Measurements from ENCODE around the gene KRTAP22-2.

Gene KRTAP22-2

DNA sequence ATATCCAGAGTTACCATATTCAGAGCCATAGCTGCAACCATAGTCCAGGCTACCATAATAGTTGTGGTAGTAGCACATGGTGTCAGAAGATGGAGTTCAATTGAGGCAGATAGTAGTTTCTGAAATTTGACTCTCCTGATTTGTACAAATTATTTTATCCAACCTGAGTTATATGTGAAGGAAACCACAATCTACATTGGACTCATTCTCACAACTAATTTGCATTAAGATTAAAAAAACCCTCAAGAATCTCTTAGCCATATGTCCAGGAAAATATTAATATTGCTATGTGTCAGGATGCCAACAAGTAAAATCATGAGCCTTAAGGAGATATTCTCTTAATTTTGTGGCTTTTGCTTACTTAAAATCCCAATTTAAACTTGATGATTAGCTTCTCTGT, at the start of gene KRTAP22-2:
TSS of gene KRTAP22-2 (minus strand) at position 101 of the 400 bp plus-strand sequence.
- DNase-seq, result no peak

DNA sequence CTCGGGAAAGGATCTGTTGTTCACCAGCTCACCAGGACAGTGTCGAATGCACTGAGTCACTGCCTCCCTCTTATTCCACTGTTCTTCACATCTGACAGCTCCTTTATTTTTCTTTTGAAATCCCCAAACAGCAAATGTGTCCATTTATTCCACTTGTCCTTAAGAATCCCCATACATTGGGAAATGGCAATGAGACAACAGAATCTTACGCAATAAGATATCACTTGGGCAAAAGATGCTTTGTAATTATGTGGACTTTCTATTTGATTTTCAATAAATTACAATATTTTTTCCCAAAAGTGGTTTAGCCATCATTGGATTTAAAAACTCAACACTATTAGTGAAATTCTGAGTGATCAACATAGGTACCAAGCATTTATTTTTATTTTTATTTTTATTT, 48.5 kb upstream of the KRTAP22-2 start:
- no peak for DNase-seq

DNA sequence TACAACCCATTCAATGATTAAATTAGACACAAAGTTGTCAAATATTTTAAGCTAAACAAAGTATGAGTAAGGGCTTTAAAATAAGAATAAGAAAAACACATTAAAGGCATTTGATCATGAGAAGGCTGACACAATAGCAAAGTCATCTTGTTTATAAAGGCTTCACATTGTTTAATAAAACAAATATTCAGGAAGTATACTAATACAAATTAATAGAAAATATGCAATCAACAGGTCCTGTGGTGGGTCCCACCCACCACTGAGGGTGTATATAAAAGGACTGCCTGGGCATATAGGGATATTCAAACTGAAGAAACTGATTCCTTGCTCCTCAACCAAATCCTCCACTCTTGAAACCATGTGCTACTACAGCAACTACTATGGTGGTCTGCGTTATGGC, 44.7 kb upstream of the KRTAP22-2 start, which contains the start of gene KRTAP20-2:
TSS of gene KRTAP20-2 (plus strand) at position 301 of the 400 bp plus-strand sequence. CDS start at position 359, 58 bp downstream.
- no peak for DNase-seq

DNA sequence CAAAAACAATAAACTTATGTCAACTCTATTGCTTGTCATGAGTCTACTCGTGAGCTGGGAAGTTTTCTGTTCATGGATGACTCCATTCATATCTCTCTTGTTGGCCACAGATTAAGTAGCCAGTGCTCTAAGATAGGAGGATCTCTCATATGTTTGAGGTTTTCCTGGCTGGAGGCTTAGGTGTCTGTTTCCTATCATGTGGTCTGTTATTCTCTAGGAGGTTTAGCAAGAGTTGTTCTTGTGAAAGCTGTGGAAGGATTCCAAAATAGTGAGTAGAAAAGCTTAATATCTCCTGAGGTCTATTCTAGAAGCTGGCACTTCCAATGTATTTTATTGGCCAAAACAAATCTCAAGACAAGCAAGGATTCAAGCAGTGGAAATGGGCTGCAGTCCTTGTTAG, 39.0 kb upstream of the KRTAP22-2 start:
- no peak for DNase-seq

DNA sequence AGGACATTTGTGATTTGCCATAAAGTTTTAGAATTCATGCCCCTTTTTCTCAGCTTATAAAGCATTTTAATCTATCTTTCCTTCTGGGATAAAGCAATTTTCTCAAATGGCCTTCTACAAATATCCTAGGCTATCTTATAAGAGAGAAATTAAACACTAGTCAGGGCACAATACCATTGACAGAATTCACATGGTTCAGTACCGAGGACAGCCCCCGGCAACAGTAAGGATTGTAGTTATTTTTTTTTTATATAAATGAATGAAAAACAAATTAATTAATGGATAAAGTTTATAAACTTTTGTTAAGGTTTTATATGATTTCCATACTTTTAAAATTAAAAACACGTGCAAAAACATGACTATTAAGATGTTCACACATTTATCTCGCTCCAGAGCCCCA, 37.9 kb upstream of the KRTAP22-2 start:
- no peak for DNase-seq

DNA sequence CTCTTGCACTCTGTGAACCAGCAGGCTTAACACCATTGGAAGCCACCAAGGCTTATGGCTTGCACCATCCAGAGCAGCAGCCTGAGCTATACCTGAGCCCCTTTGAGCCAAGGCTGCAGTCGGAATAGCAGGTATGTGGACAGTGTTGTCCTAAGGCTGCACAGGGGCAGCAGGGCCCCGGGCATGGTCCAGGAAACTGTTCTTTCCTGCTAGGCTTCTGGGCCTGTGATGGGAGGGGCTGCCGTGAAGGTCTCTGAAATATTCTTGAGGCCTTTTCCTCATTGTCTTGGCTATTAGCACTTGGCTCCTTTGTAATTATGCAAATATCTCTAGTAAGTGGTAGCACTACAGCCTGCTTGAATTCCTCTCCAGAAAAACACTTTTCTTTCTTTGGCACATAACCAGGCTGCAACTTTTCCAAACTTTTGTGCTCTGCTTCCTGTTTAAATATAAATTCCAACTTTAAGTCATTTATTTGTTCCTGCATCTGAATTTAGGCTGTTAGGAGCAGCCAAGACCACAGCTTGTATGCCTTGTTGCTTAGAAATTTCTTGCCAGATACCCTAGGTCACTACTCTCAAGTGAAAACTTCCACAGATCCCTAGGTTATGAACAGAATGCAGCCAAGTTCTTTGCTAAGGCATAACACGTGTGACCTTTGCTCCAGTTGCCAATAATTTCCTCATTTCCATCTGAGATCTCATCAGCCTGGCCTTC, 35.4 kb upstream of the KRTAP22-2 start:
- DNase-seq, result no peak

DNA sequence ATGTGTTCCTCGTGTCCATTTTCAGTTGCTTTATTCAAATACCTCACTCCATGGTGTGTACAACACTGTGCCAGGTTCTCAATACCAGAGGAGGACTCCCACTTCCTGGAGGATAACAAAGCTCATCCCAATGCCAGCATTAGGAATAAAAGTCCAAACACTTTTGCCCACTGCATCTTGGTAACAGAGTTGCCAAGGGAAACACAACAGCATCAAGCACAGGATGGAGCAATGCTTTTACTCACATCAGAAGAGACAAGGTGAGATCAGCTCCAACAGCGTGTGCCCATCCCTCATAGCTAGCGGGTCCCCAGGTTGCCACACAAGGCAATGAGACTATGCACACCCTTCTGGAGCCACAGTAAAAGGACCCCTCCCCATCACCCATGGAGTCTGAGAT, 33.2 kb upstream of the KRTAP22-2 start:
- DNase-seq, result no peak

DNA sequence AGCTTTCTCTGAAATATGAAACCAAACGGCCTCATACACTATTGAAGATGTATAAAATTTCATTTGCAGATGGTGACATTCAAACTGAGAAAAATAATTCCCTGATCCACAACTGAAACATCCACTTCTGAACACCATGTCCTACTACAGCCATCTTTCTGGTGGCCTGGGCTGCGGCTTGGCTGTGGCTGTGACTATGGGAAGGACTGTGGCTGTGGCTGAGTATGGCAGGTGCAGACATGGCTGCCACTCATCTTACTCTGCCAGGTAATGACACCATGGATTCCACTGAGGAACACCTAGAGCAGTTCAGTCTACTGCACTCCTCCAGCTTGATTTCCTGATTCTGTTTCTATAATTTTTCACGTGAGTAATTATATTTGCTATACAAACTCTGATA, 30.3 kb upstream of the KRTAP22-2 start, which contains the start of gene KRTAP20-4:
TSS of gene KRTAP20-4 (plus strand) at position 106 of the 400 bp plus-strand sequence.
- no peak for DNase-seq

DNA sequence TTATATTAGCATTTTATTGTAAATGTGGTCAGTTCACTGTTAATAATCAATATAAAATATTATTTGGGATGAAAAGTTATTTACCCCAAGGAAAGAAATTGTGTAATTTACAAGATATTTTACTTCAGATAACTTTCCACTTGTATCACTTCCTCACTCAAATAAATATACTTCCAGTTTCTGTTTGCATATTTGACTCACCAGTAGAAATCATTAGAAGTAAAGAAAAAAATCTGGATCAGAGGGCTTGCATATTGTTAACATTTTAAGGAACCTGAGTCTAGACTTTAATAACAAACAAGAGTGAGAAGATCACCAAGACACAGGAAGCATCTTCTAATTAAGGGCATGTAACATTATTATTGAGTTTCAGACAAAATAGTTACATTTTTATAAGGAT, 29.9 kb upstream of the KRTAP22-2 start:
- no peak for DNase-seq

DNA sequence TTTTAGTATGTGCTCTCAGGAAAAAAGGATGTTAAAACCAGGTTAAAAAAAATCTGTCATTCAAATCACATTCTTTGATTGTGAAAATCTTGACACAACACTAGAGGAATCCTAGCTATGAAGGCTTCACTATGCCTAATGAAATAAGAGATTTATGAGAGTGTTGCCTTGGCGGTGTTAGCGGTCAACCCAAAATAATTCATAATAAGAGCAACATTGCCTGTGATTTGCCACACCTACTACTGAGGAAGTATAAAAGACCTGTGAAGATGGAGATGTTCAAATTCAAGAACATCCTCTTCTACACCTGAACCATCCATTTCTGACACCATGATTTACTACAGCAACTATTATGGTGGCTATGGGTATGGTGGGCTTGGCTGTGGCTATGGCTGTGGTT, 25.9 kb upstream of the KRTAP22-2 start, which contains the start of gene KRTAP20-1:
TSS of gene KRTAP20-1 (plus strand) at position 301 of the 400 bp plus-strand sequence. CDS start at position 331, 30 bp downstream.
- DNase-seq, result no peak

DNA sequence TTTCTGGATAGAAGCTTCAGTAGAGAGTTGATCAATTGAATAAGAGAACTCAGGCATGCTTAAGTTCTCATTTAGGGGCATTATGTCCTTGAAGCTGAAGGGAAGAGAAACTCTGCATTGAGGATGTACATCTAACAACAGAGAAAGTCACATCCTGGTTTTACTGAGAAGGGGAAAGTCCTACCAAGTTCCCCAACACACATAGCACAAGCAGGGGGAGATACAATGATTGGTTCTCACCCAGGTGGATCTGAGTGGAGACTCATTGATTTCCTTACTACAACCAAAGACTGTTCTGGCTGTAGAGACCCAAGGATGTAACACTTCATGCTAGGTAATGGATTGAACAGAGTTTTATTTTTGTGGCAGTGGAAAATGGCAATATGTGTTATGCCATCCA, 25.0 kb upstream of the KRTAP22-2 start:
- DNase-seq, result no peak

DNA sequence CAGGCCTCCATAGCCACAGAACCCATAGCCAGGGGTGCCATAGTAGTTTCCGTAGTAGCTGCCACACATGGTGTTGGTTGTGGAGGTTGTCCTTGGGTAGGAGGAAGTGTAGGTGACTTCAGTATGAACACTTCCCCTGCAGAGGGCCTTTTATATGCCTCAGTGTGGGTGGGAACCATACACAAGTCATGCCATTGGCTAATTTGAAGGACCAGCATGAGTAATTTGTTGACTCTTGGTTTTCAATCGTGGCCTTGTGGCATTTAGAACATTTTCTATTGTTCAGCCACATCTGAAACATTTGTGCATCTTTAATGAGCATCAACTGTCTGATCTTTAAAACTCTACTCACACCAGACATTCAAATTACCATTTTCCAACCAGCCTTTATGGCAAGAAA, 23.6 kb upstream of the KRTAP22-2 start, which contains the start of gene KRTAP6-1:
TSS of gene KRTAP6-1 (minus strand) at position 95 of the 400 bp plus-strand sequence. CDS start at position 69, 26 bp downstream.
- no peak for DNase-seq

DNA sequence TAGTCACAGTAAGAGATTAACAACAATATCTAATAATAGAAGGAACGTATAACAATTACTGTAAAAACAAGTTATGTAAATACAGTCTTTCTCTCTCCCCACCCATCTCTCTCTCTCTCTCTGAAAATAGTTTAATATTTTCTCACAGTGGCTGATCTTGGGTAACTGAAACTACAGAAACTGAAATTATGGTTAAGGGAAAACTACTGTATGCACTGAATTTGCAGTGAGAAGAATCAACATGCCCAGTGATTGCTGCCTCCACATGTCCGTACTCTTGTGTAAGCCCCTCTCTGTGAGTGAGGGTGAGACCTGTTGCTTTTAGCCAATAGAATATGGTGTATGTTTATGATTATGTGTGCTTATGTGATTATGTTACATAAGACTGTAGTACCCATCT, 21.9 kb upstream of the KRTAP22-2 start:
- no peak for DNase-seq

DNA sequence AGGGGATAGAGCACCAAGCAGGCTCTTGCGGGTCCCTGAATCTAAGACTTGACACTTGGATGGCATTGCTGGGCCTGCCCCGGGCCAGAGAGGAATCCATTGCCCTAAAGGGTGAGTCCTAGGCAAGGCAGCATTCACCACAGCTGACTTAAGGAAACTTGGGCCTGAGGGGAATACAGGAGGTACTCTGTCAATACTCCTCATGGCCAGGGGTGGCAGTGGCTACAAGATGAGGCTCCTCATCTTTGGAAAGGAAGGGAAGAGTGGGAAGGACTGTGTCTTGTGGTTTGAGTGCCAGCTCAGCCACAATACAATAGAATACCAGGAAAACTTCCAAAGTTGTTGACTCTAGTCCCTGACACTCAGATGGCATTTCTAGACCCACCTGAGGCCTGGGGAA, 15.8 kb upstream of the KRTAP22-2 start:
- DNase-seq, result no peak

DNA sequence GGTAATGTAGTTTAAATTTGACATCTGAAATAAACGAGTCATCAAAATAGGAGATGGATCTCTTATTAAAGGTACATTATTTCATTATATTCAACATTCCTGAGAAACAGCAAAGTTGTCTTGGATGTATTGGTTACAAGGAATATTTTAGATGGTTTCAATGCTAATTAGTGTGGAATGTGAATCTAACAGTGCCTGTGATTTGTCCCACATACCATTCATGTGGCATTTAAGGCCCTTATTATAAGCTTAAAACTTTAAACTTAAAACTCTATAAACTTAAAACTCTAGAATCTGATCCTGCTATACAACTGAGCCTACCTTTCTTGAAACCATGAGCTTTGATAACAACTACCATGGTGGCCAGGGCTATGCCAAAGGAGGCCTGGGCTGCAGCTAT, 10.6 kb upstream of the KRTAP22-2 start, which contains the start of gene KRTAP22-1:
TSS of gene KRTAP22-1 (plus strand) at position 301 of the 400 bp plus-strand sequence.
- no peak for DNase-seq

DNA sequence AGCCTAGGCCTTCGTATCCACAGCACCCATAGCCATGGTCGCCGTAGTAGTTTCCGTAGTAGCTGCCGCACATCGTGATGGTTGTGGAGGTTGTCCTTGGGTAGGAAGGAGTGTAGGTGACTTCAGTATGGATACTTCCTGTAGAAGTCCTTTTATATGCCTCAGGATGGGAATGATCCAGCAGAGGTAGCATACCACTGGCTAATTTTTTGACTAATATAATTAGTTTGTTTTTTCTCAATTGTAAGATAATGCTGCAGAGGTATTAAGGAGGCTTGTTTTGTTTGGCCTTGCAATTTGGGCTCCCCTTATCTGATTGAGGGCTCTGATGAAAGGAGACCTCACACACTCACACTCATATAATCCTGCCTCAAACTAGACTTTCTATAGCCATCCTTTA, 8.6 kb upstream of the KRTAP22-2 start, which contains the start of gene KRTAP6-2:
TSS of gene KRTAP6-2 (minus strand) at position 101 of the 400 bp plus-strand sequence. CDS start at position 73, 28 bp downstream.
- no peak for DNase-seq

DNA sequence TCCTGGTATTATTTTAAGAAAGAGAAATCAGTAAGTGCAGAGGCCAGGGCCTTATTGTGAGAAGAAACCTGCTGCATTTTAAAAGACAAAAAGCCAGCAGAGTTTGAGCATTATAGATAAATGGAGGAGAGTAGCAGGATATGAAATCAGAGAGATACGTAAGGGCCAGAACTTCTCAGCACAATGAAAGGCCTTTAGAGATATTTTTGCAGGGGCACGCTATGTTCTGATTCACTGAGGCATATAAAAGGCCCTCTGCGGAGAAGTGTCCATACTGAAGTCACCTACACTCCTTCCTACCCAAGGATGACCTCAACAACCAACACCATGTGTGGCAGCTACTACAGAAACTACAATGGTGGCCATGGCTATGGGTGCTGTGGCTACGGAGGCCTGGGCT, 1.9 kb upstream of the KRTAP22-2 start, which contains the start of gene KRTAP6-3:
TSS of gene KRTAP6-3 (plus strand) at position 301 of the 400 bp plus-strand sequence. CDS start at position 307, 6 bp downstream.
- DNase-seq, result no peak

DNA sequence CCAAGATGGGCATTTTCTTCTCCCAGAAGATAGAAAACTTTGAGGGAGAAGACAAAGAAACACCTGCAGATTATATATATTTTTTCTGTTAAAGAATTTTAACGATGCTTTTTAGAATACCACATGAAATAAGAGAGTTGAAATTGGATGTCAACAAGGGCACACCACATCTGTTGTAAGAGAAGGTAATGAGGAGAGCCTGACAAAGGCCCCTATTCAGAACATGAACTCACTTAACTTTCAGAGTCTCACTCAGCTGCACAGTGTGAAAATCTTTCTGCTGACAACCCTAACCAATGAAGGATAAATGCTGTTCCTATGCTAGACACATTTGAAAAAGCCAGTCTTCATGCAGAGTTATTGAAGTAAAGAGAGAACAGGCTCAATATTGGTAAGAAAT, 7.3 kb downstream of the KRTAP22-2 start:
- no peak for DNase-seq

DNA sequence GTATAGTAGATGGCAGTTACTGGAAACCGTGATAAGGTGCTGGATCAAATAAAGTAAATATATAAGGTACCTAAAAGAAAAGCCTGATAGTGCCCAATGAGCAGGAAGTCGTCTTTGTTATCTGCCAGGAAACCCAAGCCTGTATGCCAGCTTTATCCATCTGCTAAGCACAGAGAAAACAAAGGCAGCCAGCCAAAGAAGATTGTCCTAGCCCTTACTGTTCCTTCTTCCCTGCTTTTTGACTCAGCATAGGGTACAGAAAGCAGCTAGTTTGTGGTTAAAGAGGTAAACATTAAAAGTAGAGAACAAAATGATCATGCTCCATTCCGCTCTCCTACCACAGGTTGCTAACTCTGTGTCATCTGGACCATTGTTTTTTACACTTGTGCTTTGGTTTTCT, 10.1 kb downstream of the KRTAP22-2 start:
- no peak for DNase-seq

DNA sequence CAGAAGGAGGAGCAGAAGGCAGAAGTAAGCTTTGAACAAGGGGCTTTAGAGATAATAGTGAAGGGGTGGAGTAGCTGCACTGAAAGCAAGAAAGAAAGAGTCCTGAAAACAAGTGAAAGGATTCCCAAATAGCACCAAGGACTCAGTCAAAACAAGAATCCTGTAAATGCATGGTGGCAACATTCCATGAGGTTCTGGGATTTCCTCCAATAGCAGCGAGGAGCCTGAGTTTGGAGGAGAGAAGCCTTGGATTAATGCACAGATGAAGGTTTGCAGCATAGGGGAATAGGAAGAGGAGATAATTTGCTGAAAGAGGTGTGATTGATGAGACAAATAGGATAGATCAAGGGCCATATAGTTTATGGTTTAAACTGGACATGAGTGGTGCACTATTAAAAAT, 10.9 kb downstream of the KRTAP22-2 start:
- DNase-seq, result no peak

DNA sequence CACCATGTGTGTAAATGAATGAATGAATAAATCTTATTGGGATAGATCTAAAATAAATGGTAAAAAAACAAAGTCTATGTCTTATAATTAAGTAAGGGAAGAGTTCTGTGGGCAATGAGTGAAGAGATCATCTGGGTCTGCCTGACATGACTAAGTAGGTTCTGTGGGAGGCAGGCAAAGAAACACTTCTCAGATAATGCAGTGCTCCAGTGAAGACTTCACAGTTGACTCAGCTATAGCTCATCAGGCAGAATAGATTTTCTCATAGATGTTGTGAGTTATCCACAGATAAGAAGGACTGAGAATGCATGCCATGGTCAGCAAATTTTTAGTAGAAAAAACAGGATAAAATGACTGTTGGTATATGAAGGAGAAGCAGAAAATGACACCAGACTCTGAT, 12.4 kb downstream of the KRTAP22-2 start:
- no peak for DNase-seq

DNA sequence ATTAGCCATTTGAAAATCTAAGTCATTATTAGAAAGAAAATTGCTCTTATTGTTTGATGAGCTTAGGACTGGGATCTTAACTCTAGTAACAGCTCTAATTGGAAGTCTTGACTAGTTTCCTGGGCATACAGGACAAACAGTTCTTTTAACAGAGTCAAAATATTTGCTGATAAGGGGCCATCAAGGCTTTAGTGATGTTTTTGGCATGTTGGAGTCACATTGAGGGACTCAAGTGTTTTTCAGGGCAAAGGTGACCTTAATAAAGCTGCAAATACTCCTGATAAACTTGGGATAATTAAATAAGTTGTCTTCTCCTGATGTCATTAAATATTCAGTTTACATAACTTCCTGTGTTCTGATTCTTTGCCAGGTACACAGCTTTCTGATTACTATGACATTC, 22.6 kb downstream of the KRTAP22-2 start:
- DNase-seq, result no peak

DNA sequence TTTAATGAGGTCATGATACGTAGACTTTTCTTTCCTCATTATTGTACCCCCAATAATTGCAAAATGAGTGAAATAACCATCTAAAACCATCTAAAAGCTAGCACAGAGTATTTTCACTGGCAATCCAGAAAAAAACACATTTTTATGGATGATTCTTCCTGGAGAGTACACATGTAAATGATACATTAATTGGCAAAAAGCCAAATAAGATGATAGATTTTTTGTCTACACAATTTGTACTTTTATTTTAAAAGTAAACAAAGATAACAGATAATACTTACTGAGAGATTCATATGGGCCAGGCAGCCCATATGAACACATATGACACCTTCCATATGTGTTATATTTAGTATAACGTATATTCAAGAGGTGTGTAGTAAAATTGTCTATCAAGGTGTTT, 26.6 kb downstream of the KRTAP22-2 start:
- DNase-seq, result no peak

DNA sequence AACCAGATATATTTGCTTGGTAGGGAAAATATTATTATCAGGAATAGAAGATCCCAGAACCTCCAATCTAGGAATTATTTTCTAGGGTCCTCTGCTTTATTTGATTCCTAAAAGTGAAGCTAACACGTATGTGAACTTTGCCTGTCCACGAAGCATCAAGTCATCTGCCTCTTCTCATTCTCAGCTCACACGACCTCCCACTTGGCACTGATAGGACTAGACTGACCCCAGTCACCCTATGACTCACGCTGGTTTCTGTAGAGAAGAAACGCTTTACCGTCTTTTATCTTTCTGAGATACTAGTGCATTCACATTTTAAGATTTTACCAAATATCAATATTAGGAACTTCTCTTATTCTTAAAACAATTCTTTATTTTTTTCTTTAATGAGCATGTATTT, 27.1 kb downstream of the KRTAP22-2 start:
- DNase-seq, result no peak

Measured in NCI-H1930 (cell line).